HG03280 (cell line): ENCODE measurements around the gene PRTN3.

Experiments used
- ATAC-seq: cut with Tn5 transposase; IDR thresholded peaks from one replicate; pipeline ENCODE4 v1.9.1; 2021; ENCODE audit warnings: mild to moderate bottlenecking, moderate library complexity; ENCODE audit not compliant: unreplicated experiment

PRTN3 gene

DNA sequence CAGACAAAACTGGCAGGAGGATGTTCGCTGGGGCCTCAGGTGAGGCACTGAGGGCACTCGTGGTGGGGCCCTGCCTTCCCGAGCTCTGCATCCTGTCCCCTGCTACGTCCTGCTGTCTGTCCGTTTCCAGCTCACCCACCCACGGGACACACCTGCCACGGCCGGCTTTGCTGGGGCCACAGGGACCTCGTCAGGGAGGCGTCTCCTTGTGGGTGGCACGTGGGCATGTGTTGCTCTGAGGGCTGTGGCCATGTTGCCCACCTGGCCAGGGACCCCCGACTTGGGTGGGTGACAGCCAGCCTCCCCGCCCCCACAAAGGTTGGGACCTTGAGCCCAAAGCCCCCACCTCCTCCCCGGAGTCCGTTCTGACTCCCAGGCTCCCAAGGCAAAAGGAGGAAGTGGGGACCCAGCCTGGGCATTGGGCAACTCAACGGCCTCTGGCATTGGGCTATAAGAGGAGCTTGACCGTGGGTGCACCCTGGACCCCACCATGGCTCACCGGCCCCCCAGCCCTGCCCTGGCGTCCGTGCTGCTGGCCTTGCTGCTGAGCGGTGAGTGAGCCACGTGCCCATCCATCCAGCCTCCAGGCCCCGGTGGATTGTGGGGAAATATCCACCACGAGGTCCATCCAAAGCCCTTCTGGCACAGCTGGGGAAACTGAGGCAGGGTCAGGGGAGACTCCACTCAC lies at the start of gene PRTN3:
Gene PRTN3, plus strand, starts transcription at position 481 of the 688 bp plus-strand sequence. Its CDS starts 10 bp downstream, at position 491.
- ATAC-seq: no peak

DNA sequence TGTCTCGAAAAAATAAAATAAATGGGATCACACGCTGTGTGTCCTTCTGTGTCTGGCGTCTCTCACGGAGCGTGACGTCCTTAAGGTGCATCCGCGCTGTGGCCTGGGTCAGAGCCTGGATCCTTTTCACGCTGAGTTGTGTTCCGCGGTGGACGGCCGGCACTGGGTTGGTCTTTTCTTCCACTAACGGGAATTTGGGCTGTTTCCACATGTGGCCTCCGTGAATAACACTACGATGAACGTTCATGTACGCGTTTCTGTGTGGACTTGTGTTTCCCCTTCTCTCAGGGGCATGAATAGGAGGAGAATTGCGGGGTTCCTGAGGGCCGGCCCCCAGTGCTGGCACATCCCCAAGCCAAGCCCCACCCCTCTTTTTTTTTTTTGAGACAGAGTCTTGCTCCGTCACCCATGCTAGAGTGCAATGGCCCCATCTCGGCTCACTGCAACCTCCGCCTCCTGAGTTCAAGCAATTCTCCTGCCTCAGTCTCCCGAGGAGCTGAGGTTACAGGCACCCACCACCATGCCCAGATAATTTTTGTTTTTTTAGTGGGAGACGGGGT lies 49.7 kb upstream of the PRTN3 start:
- no peak for ATAC-seq

DNA sequence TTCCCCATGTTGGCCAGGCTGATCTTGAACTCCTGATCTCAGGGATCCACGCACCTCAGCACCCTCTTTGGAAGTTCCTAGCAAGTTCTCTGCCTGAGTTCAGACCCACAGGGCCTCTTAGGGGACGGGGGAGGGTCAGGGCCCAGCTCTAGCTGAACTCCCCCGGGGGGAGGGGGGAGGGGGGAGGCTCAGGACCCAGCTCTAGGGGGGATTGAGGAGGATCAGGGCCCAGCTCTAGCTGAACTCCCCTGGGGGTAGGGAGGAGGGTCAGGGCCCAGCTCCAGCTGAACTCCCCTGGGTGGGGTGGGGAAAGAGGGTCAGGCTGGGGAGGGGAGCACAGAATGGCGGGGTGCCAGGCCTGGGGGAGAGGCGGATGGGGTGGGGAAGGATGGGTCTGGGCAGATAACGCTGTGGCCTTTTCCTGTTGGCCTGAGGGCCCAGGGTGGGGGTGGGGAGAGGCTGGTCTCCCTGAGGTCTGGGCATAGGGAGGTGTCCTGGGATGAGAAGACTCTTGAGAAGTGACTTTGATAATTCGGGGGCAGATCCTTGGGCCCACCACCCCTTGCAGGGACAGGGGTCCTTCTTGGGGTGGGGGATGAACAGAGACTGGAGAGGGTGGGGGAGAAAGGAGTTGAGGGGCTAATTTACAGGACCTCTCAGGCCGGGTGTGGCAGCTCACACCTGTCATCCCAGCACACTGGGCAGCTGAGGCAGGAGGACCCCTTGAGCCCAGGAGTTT lies 49.1 kb upstream of the PRTN3 start:
- no peak for ATAC-seq

- no peak for ATAC-seq
Observed at GRCh38 chr19:792306-792885, 48.4 kb upstream of the PRTN3 start.

DNA sequence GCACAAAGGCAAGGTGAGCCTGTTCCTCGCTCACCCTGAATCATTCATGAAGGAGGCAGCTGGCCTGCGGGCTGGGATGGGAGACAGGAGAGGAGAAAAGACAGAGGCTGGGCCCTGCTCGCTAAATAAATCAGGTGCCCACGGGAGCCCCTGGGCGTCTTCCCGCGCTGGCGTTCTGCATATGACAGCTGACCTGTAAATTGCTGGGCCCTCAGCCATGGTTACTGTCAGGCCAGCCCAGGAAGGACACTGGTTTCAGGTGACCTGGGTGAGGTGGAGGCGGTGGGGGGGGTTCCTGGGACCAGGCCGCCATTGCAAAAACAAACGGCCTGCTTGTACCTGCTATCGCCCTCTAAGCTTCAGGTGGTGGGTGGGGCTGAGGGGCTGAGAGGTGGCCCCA lies 47.0 kb upstream of the PRTN3 start:
- no peak for ATAC-seq

DNA sequence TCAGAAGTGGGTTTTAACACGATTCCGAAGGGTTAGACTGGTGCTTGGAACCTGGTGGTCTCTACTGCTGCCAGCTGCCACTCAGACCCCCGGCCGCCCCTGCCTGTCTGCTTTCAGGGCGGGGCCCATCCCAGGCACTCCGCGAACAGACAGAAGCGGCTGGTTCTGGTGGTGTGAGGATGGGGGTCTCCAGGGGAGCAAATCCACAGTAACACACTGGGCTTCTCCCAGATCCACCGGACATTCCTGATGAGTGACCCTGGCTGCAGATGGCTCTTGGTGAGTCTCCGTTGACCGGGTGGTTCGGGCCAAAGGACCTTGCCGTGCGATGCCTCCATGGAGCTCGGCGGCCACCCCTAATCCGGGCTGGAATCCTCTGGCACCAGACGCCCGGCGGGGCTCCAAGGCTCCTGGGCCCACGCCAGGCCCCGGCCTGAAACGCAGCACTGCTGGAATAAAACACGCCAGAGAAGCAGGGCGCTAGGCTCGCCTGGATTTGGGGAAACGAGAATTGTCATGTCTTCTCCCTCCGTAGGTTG lies 45.7 kb upstream of the PRTN3 start:
- ATAC-seq: no peak

DNA sequence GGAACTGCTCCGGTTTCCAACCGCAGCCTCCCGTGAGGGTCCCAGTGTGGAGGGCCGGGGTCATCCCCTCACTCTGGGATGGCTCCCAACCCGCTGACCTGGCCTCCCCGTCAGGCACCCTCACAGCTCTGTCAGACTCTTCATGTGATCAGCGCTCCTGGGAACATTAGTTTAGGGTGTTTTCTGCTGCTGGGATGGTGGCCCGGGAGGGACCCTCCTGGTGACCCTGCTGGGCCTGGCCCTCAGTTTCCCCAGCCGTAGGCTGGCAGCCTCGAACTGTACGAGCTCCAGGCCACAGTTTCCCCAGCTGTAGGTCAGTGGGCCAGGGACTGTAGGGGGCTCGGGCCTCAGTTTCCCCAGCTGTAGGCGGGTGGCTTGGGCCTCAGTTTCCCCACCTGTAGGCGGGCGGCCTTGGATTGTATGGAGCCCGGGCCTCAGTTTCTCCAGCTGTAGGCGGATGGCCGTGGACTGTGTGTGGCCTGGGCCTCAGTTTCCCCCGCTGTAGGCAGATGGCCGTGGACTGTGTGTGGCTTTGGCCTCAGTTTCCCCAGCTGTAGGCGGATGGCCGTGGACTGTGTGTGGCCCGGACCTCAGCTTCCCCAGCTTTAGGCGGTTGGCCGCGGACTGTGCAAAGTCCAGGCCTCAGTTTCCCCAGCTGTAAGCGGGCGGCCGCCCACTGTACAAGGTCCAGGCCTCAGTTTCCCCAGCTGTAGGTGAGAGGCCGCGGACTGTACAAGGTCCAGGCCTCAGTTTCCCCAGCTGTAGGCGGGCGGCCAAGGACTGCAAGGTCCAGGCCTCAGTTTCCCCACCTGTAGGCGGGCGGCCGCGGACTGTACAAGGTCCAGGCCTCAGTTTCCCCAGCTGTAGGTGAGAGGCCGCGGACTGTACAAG lies 44.9 kb upstream of the PRTN3 start:
- ATAC-seq: no peak

GRCh38 chr19:796692-797527 lies 43.9 kb upstream of the PRTN3 start, which contains the start of gene PTBP1:
TSS of gene PTBP1 (plus strand) at chr19:797452. CDS start at chr19:797498, 46 bp downstream.
- ATAC-seq: peak; percentile 81

DNA sequence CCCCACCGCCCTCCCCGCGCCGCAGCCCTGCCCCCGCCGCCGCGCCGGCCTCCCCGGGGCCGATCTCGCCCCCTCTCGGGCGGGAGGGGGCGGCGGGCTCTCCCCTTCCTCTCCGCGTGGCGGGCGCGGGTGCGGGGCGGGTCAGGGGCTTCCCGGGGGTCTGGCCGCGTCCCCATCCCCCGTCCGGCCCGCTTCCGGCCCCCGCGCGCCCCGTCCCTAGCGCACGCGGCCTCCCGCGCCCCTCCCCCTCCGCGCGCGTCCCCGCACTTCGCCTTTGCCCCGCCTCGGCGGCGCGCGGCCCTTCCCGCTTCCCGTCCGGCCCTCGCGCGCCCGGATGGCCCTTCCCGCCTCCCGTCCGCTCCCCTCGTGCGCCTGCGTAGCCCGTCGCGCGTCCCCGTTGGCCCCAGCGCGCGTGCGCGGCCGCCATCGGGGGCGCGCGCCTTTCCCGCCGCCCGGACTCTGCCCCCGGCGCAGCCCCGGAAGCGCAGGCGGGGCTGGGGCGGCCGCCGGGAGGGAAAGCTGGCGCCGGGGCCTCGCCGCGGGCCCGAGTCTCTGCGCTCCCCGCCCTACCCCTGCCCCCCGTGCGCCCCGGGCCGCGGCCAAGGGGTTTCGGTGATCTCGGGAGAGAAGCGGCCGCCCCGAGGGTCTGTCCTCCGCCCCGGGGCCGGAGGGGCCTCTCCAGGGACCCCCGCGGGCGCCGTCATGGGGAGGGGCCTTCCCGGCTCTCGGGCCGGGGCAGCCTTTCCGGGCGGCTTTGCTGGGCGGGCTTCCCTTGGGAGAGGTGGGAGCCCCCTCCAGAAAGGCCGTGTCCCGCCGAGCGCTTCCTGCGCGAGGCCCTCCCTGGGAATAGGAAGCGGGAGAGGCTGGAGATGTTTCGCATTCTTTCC lies 43.0 kb upstream of the PRTN3 start:
- peak; percentile 50 for ATAC-seq

GRCh38 chr19:798415-799075 lies 42.3 kb upstream of the PRTN3 start:
- no peak for ATAC-seq

DNA sequence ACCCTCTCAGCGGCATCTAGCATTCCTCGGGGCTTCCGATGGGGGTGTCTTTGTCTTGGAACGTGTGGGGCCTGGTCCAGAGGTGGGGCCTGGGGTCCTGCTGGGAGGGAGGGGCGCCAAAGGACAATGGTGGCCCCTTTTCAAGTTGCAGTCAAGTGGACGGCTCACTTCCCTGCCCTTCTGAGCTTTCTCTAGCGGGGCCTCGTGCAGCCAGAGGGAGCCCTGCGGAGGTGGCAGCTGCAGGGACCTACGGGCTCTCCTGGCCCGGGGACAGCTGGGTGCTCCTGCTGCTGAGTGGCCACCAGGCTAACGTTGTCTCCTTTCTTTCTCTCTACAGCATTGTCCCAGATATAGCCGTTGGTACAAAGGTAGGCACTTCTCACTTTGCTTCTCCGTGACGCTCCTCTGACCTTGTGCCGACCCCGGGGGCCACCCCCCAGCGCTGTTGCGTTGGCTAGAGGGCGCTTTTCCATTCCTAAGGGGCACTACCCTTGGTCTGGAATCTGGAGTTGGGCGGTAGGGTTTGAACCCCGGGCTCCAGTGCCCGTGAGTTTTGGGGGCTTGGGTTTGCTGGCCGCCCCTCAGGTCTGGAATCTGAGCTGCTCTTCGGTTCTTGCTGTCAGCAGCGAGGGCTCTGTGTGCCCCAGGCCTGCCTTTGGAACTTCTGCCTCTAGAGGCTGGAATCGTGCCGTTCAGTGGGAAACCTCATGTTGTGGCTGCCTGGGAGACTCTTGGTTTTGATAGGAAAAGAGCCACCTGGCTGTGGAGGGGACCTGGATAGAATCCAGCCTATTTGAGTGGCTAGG lies 41.5 kb upstream of the PRTN3 start:
- ATAC-seq: no peak

DNA sequence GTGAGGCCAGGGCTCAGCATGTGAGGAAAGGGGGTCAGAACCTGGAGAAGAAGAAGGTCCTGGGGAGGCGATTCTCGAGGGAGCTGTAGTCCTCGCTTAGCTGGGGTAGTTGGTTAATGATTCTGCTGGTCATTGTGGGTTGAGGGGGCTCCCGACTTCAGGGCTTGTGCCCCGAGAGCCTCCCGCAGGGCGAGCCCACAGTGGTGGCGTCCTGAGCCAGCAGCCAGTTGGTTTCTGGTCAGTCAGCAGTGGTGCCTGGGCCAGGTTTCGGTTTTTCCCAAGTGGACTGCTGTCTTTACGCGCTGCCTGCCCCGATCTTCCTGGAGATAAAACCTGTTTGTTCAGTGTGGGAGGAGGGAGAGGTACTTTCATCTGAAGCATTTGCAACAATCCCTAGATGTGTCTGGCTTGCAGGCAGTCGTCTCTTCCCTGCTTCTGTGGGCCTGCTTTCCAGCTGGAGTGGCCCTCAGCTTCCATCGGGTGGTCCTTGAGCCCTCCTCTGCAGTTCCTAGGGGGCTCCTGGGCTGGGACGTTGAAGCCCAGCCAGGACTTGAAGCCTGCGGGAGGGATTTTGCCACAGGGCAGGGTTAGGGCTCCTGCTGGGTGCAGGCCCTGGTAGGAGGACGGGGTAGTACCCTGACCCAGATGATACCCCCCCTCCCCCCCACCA lies 40.3 kb upstream of the PRTN3 start:
- no peak for ATAC-seq

- ATAC-seq: no peak
Observed at GRCh38 chr19:801030-801860, 39.6 kb upstream of the PRTN3 start.

DNA sequence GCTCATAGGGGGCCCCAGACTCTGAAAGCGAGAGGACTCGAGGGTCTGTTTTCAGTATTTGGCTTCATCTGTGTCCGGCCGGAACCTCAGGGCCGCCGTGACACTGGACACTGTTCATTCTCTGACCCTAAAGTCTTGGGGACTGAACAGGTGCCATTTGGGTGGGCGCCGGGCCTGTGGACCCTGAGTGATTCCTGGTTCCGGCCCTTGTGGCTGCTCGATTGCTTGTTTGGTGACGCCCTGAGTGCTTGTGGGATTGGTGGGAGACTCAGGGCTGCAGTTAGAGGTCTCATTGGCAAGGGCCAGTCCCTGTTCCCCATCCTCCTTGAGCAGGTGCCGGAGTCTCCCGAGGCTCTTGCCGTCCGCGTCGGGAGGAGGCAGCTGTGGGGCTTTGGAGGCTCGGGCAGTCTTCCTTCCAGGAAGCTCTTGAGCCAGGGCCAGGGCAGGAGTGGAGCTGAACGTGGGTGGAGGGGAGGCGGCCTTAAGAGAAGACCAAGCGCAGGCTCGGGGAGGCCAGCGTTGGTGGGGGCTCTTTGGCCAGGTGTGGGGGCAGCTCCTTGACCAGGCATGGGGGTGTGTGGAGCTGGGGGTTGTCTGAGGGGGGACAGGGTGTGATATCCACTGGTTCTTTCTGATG lies 38.8 kb upstream of the PRTN3 start:
- ATAC-seq: no peak

GRCh38 chr19:802498-803098 lies 38.2 kb upstream of the PRTN3 start:
- no peak for ATAC-seq
